SH-SY5Y (cell line): ENCODE measurements around the gene LRRC8D.

Experiments used
- GATA2 ChIP-seq: IDR thresholded peaks from 2 replicates; pipeline ENCODE4 v1.6.1; 2011; ENCODE audit warnings: mild to moderate bottlenecking, low read depth, low read length
- GATA3 ChIP-seq: IDR thresholded peaks from 2 replicates; pipeline ENCODE4 v1.6.1; 2011; ENCODE audit warnings: low read depth, mild to moderate bottlenecking, low read length, moderate library complexity

The LRRC8D gene

GRCh38 chr1:89822999-89823628 lies 2.3 kb downstream of the LRRC8D start:
- TF ChIP-seq GATA2 (no peak), GATA3 (no peak)

- TF ChIP-seq GATA2 = no peak
- TF ChIP-seq GATA3 = no peak
Measured at GRCh38 chr1:89823679-89824292, 3.0 kb downstream of the LRRC8D start.

- TF ChIP-seq GATA2 (no peak), GATA3 (no peak)
Measured at GRCh38 chr1:89826594-89826993, 5.8 kb downstream of the LRRC8D start.

- no peak for TF ChIP-seq GATA3
Measured at GRCh38 chr1:89827330-89827729, 6.5 kb downstream of the LRRC8D start.

- TF ChIP-seq GATA2 (no peak), GATA3 (no peak)
Measured at GRCh38 chr1:89827902-89828301, 7.1 kb downstream of the LRRC8D start.

GRCh38 chr1:89829186-89829585 lies 8.4 kb downstream of the LRRC8D start:
- TF ChIP-seq GATA2 (no peak), GATA3 (no peak)

GRCh38 chr1:89831462-89832120 lies 10.8 kb downstream of the LRRC8D start:
- TF ChIP-seq GATA3 = no peak

- TF ChIP-seq GATA2 (no peak), GATA3 (no peak)
Measured at GRCh38 chr1:89832496-89833127, 11.8 kb downstream of the LRRC8D start.

GRCh38 chr1:89833183-89834082 lies 12.6 kb downstream of the LRRC8D start:
- TF ChIP-seq GATA3 (no peak), GATA2 (no peak)

- no peak for TF ChIP-seq GATA2
Measured at GRCh38 chr1:89834083-89834704, 13.4 kb downstream of the LRRC8D start.

- TF ChIP-seq GATA2 (no peak), GATA3 (no peak)
Measured at GRCh38 chr1:89836252-89837035, 15.6 kb downstream of the LRRC8D start.

- TF ChIP-seq GATA2 (no peak), GATA3 (no peak)
Measured at GRCh38 chr1:89837036-89837481, 16.2 kb downstream of the LRRC8D start.

- TF ChIP-seq GATA2 (no peak), GATA3 (no peak)
Measured at GRCh38 chr1:89837510-89837909, 16.7 kb downstream of the LRRC8D start.
